Measurements from ENCODE around the gene TNKS1BP1. TPM values are rescaled to one million over a fixed set of nuclear protein-coding genes. Genes with fewer than 3 reads are reported as not detected.

Gene TNKS1BP1
- total and polyA plus RNA-seq, 2 experiments from 2014 or later, result 64.2 to 72.2 TPM

GRCh38 chr11:57336111-57336666, 11.4 kb upstream of the TNKS1BP1 start:
- DNase-seq (ENCODE audit: low spot score) (no peak), ATAC-seq (no peak)
- TF ChIP-seq, protein P1, sequence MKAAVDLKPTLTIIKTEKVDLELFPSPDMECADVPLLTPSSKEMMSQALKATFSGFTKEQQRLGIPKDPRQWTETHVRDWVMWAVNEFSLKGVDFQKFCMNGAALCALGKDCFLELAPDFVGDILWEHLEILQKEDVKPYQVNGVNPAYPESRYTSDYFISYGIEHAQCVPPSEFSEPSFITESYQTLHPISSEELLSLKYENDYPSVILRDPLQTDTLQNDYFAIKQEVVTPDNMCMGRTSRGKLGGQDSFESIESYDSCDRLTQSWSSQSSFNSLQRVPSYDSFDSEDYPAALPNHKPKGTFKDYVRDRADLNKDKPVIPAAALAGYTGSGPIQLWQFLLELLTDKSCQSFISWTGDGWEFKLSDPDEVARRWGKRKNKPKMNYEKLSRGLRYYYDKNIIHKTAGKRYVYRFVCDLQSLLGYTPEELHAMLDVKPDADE (IDR thresholded peaks at IDR 0.05), result no peak
- TF ChIP-seq CREB1 (CRISPR knock-in tag; IDR thresholded peaks at IDR 0.05; ENCODE audit: low read depth) (no peak), NANOG (IDR thresholded peaks at IDR 0.05; ENCODE audit: borderline replicate concordance) (no peak), CTCF (conservative IDR thresholded peaks at IDR 0.05; ENCODE audit: low read depth in 2 of 2) (no peak), EZH2phosphoT487 (IDR thresholded peaks at IDR 0.05; ENCODE audit: unreplicated experiment) (no peak), STAT1 (IDR thresholded peaks at IDR 0.05; ENCODE audit: unreplicated experiment) (no peak), JUNB (IDR thresholded peaks at IDR 0.05; ENCODE audit: unreplicated experiment) (no peak), ZNF114 (CRISPR knock-in tag; IDR thresholded peaks at IDR 0.05) (no peak), ZNF331 (CRISPR knock-in tag; IDR thresholded peaks at IDR 0.05; ENCODE audit: low read depth) (no peak), REST (IDR thresholded peaks at IDR 0.05; ENCODE audit: unreplicated experiment) (no peak), POLR2AphosphoS5 (IDR thresholded peaks at IDR 0.05; ENCODE audit: low read depth) (no peak), EZH2 (IDR thresholded peaks at IDR 0.05; ENCODE audit: low read depth, unreplicated experiment) (no peak)
- TF ChIP-seq, protein P2, sequence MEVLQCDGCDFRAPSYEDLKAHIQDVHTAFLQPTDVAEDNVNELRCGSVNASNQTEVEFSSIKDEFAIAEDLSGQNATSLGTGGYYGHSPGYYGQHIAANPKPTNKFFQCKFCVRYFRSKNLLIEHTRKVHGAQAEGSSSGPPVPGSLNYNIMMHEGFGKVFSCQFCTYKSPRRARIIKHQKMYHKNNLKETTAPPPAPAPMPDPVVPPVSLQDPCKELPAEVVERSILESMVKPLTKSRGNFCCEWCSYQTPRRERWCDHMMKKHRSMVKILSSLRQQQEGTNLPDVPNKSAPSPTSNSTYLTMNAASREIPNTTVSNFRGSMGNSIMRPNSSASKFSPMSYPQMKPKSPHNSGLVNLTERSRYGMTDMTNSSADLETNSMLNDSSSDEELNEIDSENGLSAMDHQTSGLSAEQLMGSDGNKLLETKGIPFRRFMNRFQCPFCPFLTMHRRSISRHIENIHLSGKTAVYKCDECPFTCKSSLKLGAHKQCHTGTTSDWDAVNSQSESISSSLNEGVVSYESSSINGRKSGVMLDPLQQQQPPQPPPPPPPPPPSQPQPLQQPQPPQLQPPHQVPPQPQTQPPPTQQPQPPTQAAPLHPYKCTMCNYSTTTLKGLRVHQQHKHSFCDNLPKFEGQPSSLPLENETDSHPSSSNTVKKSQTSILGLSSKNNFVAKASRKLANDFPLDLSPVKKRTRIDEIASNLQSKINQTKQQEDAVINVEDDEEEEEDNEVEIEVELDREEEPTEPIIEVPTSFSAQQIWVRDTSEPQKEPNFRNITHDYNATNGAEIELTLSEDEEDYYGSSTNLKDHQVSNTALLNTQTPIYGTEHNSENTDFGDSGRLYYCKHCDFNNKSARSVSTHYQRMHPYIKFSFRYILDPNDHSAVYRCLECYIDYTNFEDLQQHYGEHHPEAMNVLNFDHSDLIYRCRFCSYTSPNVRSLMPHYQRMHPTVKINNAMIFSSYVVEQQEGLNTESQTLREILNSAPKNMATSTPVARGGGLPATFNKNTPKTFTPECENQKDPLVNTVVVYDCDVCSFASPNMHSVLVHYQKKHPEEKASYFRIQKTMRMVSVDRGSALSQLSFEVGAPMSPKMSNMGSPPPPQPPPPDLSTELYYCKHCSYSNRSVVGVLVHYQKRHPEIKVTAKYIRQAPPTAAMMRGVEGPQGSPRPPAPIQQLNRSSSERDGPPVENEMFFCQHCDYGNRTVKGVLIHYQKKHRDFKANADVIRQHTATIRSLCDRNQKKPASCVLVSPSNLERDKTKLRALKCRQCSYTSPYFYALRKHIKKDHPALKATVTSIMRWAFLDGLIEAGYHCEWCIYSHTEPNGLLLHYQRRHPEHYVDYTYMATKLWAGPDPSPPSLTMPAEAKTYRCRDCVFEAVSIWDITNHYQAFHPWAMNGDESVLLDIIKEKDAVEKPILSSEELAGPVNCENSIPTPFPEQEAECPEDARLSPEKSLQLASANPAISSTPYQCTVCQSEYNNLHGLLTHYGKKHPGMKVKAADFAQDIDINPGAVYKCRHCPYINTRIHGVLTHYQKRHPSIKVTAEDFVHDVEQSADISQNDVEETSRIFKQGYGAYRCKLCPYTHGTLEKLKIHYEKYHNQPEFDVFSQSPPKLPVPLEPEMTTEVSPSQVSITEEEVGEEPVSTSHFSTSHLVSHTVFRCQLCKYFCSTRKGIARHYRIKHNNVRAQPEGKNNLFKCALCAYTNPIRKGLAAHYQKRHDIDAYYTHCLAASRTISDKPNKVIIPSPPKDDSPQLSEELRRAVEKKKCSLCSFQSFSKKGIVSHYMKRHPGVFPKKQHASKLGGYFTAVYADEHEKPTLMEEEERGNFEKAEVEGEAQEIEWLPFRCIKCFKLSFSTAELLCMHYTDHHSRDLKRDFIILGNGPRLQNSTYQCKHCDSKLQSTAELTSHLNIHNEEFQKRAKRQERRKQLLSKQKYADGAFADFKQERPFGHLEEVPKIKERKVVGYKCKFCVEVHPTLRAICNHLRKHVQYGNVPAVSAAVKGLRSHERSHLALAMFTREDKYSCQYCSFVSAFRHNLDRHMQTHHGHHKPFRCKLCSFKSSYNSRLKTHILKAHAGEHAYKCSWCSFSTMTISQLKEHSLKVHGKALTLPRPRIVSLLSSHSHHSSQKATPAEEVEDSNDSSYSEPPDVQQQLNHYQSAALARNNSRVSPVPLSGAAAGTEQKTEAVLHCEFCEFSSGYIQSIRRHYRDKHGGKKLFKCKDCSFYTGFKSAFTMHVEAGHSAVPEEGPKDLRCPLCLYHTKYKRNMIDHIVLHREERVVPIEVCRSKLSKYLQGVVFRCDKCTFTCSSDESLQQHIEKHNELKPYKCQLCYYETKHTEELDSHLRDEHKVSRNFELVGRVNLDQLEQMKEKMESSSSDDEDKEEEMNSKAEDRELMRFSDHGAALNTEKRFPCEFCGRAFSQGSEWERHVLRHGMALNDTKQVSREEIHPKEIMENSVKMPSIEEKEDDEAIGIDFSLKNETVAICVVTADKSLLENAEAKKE (CRISPR knock-in tag; IDR thresholded peaks at IDR 0.05), result no peak
- peak overlapping the region; percentile 98 for H3K27ac Mint-ChIP-seq
- Histone ChIP-seq H3K4me2 (peak overlapping the region; percentile 99), H3K4me3 (peak overlapping the region; percentile 96), H3F3A (replicated peaks; ENCODE audit: low read depth) (no peaks in the 10 kb centered on the region), H2AFZ (peak overlapping the region; percentile 77; the same call in 1 of the 2 replicates), H3K79me2 (replicated peaks; ENCODE audit: insufficient read depth) (peaks cover 37% of the 10 kb centered on the region), H3K27me3 (ENCODE audit: insufficient read depth) (peaks cover 4% of the 10 kb centered on the region; the same call in 1 of the 2 replicates), H3K9me2 (ENCODE audit: insufficient read depth) (no peaks in the 10 kb centered on the region), H3K36me3 (ENCODE audit: insufficient read depth) (peaks cover 23% of the 10 kb centered on the region), H3K27ac (ENCODE audit: low read depth) (no peak overlapping the region), H3K4me1 (ENCODE audit: insufficient read depth) (peaks cover 37% of the 10 kb centered on the region), H4K20me1 (replicated peaks; ENCODE audit: insufficient read depth) (peaks cover 11% of the 10 kb centered on the region; the same call in 1 of the 2 replicates)
- H3K9me3 Mint-ChIP-seq, result no peaks in the 10 kb centered on the region
- H3K4me3 Mint-ChIP-seq, result peak overlapping the region; percentile 97
- peaks cover 13% of the 10 kb centered on the region for H3K27me3 Mint-ChIP-seq (ENCODE audit: insufficient read depth, low read depth, poor library complexity)
- peaks cover 39% of the 10 kb centered on the region for H3K36me3 Mint-ChIP-seq (ENCODE audit: low read depth)
- peaks cover 49% of the 10 kb centered on the region for H3K4me1 Mint-ChIP-seq

Data from GM23338 (cell line).